GM23248 (cell line): ENCODE results near the gene MYO5B. TPM values are rescaled to one million over a fixed set of nuclear protein-coding genes. Genes with fewer than 3 reads are reported as not detected.
A peak's percentile ranks its signal among the peaks of the same experiment; 100 is the strongest.

ENCODE experiments used
- DNase-seq: peaks from one replicate; pipeline ENCODE4 v3.0.0-alpha.2; 2015
- H2AFZ ChIP-seq: fragments of 200-600 bp; sonication (generic); 2 replicates; pipeline ENCODE4 v1.6.1; 2016; ENCODE audit warnings: antibody characterized with exemption
- H3F3A ChIP-seq: fragments of 200-600 bp; sonication (generic); 2 replicates; pipeline ENCODE4 v1.6.1; 2016; ENCODE audit warnings: mild to moderate bottlenecking, antibody characterized with exemption, mixed run types; ENCODE audit not compliant: insufficient read depth
- H3K27ac ChIP-seq: fragments of 200-600 bp; sonication (generic); 2 replicates; pipeline ENCODE4 v1.5.1; 2016; ENCODE audit warnings: mild to moderate bottlenecking
- H3K27me3 ChIP-seq: fragments of 200-600 bp; sonication (generic); replicated peaks from 2 replicates; pipeline ENCODE4 v1.6.1; 2016; ENCODE audit warnings: mild to moderate bottlenecking; ENCODE audit not compliant: insufficient read depth
- H3K36me3 ChIP-seq: fragments of 200-600 bp; sonication (generic); 2 replicates; pipeline ENCODE4 v1.6.1; 2016; ENCODE audit warnings: low read depth, mild to moderate bottlenecking
- H3K4me1 ChIP-seq: fragments of 200-600 bp; sonication (generic); 2 replicates; pipeline ENCODE4 v1.6.1; 2016; ENCODE audit warnings: mild to moderate bottlenecking; ENCODE audit not compliant: insufficient read depth
- H3K4me2 ChIP-seq: fragments of 200-600 bp; sonication (generic); one replicate; pipeline ENCODE4 v1.6.1; 2016; ENCODE audit warnings: mild to moderate bottlenecking; ENCODE audit not compliant: unreplicated experiment
- H3K4me3 ChIP-seq: fragments of 200-600 bp; sonication (generic); 2 replicates; pipeline ENCODE4 v1.5.1; 2016; ENCODE audit warnings: mild to moderate bottlenecking
- H3K79me2 ChIP-seq: fragments of 200-600 bp; sonication (generic); 2 replicates; pipeline ENCODE4 v1.6.1; 2016; ENCODE audit warnings: mild to moderate bottlenecking; ENCODE audit not compliant: insufficient read depth
- H3K9ac ChIP-seq: fragments of 200-600 bp; sonication (generic); 2 replicates; pipeline ENCODE4 v1.6.1; 2016; ENCODE audit warnings: mild to moderate bottlenecking
- H3K9me2 ChIP-seq: fragments of 200-600 bp; sonication (generic); 2 replicates; pipeline ENCODE4 v1.6.1; 2016; ENCODE audit warnings: mixed run types, mild to moderate bottlenecking, moderate library complexity; ENCODE audit not compliant: insufficient read depth
- H3K9me3 ChIP-seq: fragments of 200-600 bp; sonication (generic); one replicate; pipeline ENCODE4 v1.6.1; 2017; ENCODE audit warnings: low read depth
- H4K20me1 ChIP-seq: fragments of 200-600 bp; sonication (generic); 2 replicates; pipeline ENCODE4 v1.6.0; 2016; ENCODE audit not compliant: insufficient read depth
- EZH2 ChIP-seq: fragments of 200-600 bp; sonication (generic); IDR thresholded peaks from 2 replicates; pipeline ENCODE4 v1.6.1; 2018; ENCODE audit warnings: antibody characterized with exemption, mild to moderate bottlenecking; ENCODE audit not compliant: insufficient read depth, poor library complexity, severe bottlenecking
- EZH2phosphoT487 ChIP-seq: fragments of 200-600 bp; sonication (generic); IDR thresholded peaks from 2 replicates; pipeline ENCODE4 v1.6.1; 2018; ENCODE audit warnings: antibody characterized with exemption, moderate library complexity, mild to moderate bottlenecking, low read depth; ENCODE audit not compliant: insufficient read depth
- WGBS, 2 experiments: methylation state at CpG; one replicate each; pipeline ENCODE4 v1.1.6; 2015 to 2017; ENCODE audit warnings: low lambda C conversion rate in 2 of 2, low coverage in 1 of 2; ENCODE audit errors: missing lambda C conversion rate in 2 of 2; 5-methylcytosine and 5-hydroxymethylcytosine counted together
- in situ Hi-C: fragments of 300-500 bp; cut with MboI; formaldehyde crosslinking; loops from 2 replicates; pipeline ENCODE4 v1.15.0; 2020
- polyA plus RNA-seq: library from polyadenylated mRNA; unstranded; fragments of >200 nt; fragmentation: Nextera tagmentation; extraction: Ambion mirVana; gene quantifications from 2 replicates; pipeline ENCODE4 v1.2.1, GENCODE V29; 2016
- total RNA-seq: library from RNA; depleted of rRNA; stranded (reverse); fragments of >200 nt; shearing (Covaris generic); gene quantifications from 2 replicates; pipeline ENCODE4 v1.2.3, GENCODE V29; 2014

MYO5B gene
- total and polyA plus RNA-seq, 2 experiments from 2014 or later: 0.03 TPM; not detected in 1

DNA sequence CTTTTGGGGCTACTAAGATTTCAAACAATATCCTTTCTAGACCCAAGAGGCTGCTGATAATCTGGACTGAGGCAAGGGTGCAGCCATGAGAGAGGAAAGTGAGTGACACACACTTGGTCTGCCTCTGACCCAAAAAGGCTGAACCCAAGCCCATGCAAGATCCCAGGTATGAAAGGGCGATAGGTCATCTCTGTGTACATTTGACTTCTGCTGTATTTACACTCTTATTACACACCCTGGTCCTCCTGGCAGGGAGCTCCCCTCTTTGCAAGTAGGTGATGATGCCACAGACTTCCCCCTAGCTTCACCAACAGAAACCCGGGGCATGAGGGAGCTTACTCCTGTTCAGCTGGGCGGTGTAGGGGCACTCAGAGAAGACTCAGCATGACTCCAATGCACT lies 319.8 kb downstream of the MYO5B start:
- Histone ChIP-seq H3F3A (no peaks in the 10 kb centered on the region), H3K27ac (no peak overlapping the region), H3K27me3 (peaks cover 16% of the 10 kb centered on the region), H3K9me2 (no peaks in the 10 kb centered on the region), H3K9me3 (no peaks in the 10 kb centered on the region), H3K4me2 (no peak overlapping the region), H4K20me1 (no peaks in the 10 kb centered on the region), H3K79me2 (no peaks in the 10 kb centered on the region), H3K9ac (no peak overlapping the region), H3K4me3 (no peak overlapping the region), H3K36me3 (no peaks in the 10 kb centered on the region), H2AFZ (no peak overlapping the region), H3K4me1 (no peaks in the 10 kb centered on the region)
- TF ChIP-seq EZH2phosphoT487 (no peak), EZH2 (no peak)
- WGBS, 2 experiments: 38 to 45% methylated on average over 3 of the region's 3 CpGs
- no peak for DNase-seq
- in situ Hi-C loops: no loop called here

DNA sequence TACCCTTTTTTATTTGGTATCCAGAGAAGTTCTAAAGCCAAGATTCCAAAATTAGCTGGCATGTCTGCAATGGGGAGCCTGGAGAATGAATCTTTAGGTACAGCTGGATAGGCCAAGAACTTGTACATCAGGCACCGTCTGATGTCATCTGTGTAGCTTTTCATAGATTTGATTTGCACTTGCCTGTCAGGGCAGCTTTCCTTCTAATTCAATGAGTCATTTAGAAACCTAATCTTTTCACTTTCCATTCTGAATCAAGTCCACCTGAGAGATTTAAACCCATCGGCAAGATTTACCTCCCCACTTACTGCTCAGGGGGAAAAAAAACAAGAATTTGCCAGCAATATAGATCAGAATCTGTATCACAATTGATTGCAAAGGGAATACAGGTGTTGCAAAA lies 320.7 kb downstream of the MYO5B start:
- H3K27me3 ChIP-seq: peaks cover 14% of the 10 kb centered on the region
- H3K4me3 ChIP-seq: no peak overlapping the region
- H2AFZ ChIP-seq: no peak overlapping the region
- TF ChIP-seq EZH2phosphoT487: no peak
- no peak for TF ChIP-seq EZH2
- no peaks in the 10 kb centered on the region for H3F3A ChIP-seq
- no peaks in the 10 kb centered on the region for H3K36me3 ChIP-seq
- no peak overlapping the region for H3K27ac ChIP-seq
- H3K9ac ChIP-seq: no peak overlapping the region
- H3K9me2 ChIP-seq: no peaks in the 10 kb centered on the region
- H3K9me3 ChIP-seq: no peaks in the 10 kb centered on the region
- in situ Hi-C loops: no loop called here
- H3K4me2 ChIP-seq: no peak overlapping the region
- DNase-seq: no peak
- H3K79me2 ChIP-seq: no peaks in the 10 kb centered on the region
- H4K20me1 ChIP-seq: no peaks in the 10 kb centered on the region
- H3K4me1 ChIP-seq: no peaks in the 10 kb centered on the region
- WGBS, 2 experiments: 90 to 93% methylated on average over 2 of the region's 2 CpGs

DNA sequence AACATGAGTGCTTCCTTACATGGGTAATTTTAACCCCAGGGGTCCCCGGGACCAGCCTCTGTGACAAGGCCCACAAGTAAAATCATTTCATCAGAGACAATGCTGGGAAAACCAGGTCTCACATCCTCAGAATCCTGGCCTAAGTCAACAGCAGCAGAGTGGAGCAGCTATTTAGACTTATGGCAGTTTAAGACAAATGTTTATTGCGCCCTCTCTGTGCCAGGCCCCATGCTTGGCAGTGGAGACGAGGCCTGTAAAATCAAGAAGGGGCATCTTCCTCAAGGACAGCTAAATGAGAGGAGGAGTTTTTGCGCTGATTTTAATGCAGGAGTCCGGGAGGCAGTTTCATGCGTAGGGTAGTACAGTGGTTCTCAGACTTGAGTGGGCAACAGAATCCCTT lies 325.6 kb downstream of the MYO5B start:
- no peak for DNase-seq
- no peaks in the 10 kb centered on the region for H3F3A ChIP-seq
- H3K4me1 ChIP-seq: no peaks in the 10 kb centered on the region
- TF ChIP-seq EZH2: no peak
- no peak for TF ChIP-seq EZH2phosphoT487
- peaks cover 10% of the 10 kb centered on the region; the same call in 1 of the 2 replicates for H3K27me3 ChIP-seq
- no peaks in the 10 kb centered on the region for H3K36me3 ChIP-seq
- no peak overlapping the region for H3K4me2 ChIP-seq
- H3K9ac ChIP-seq: no peak overlapping the region
- in situ Hi-C loops: loop anchor here (10.0 kb wide), 1 partner anchor 305 kb away; the partner anchor contains the start of gene LIPG
- no peaks in the 10 kb centered on the region for H3K9me2 ChIP-seq
- H3K9me3 ChIP-seq: no peaks in the 10 kb centered on the region
- WGBS, 2 experiments: 76 to 77% methylated on average over 6 of the region's 6 CpGs
- no peak overlapping the region for H3K4me3 ChIP-seq
- no peak overlapping the region for H2AFZ ChIP-seq
- H3K27ac ChIP-seq: no peak overlapping the region
- H4K20me1 ChIP-seq: no peaks in the 10 kb centered on the region
- no peaks in the 10 kb centered on the region for H3K79me2 ChIP-seq

DNA sequence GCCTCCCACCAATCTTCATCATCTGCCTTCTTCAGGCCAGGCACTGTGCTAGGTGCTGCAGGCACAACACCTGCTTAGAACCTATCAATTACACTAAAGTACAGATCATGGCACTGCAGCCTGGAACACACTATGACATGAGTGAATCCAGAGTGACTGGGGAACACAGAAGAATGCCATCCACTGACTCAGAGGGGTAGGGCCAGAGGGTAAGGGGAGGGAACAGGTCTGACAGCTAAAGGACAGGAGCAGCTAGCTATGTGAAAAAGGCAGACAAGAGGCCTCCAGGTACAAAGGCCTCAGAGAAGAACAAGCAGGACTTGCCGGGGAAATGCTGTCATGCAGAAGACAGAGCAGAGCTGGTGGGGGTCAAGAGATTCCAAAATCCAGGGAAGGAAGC lies 328.3 kb downstream of the MYO5B start:
- H3F3A ChIP-seq: no peaks in the 10 kb centered on the region
- no peak overlapping the region for H3K4me3 ChIP-seq
- DNase-seq: no peak
- no peak overlapping the region for H2AFZ ChIP-seq
- H3K27ac ChIP-seq: no peak overlapping the region
- in situ Hi-C loops: loop anchor here (10.0 kb wide), 1 partner anchor 302 kb away; the partner anchor contains the start of gene LIPG
- WGBS, 2 experiments: 77 to 85% methylated on average over 1 of the region's 1 CpG
- H3K9me3 ChIP-seq: no peaks in the 10 kb centered on the region
- no peak overlapping the region for H3K9ac ChIP-seq
- no peaks in the 10 kb centered on the region for H4K20me1 ChIP-seq
- no peaks in the 10 kb centered on the region for H3K36me3 ChIP-seq
- no peaks in the 10 kb centered on the region for H3K9me2 ChIP-seq
- no peaks in the 10 kb centered on the region for H3K79me2 ChIP-seq
- peaks cover 10% of the 10 kb centered on the region; the same call in 1 of the 2 replicates for H3K27me3 ChIP-seq
- TF ChIP-seq EZH2phosphoT487 (no peak), EZH2 (no peak)
- H3K4me1 ChIP-seq: no peaks in the 10 kb centered on the region
- no peak overlapping the region for H3K4me2 ChIP-seq

DNA sequence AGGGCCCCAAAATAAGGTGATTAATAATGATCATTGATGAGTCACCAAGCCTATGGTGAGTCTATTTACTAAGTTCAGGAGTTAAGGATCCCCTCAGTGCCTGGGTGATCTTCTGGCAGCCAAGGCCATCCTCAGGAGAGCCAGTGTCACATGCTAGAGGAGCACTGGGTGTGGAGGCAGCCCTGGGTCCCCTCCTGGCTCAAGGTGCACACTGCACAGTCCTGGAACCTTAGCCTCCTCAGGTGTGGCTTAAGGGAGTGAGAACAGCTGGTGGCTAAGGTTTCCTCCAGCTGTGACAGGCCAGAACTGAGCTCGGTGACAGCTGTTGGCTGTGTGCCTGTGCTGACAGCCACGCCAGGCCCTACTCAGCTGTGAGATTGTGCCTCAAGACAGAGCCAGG lies 329.5 kb downstream of the MYO5B start:
- peak; percentile 19 for DNase-seq
- no peak overlapping the region for H2AFZ ChIP-seq
- H3K9ac ChIP-seq: no peak overlapping the region
- H3K27ac ChIP-seq: no peak overlapping the region
- H3K79me2 ChIP-seq: no peaks in the 10 kb centered on the region
- no peaks in the 10 kb centered on the region for H3K9me2 ChIP-seq
- 25 to 27% methylated on average over 2 of the region's 2 CpGs for WGBS, 2 experiments
- no peaks in the 10 kb centered on the region; the same call in 1 of the 2 replicates for H3K27me3 ChIP-seq
- H3F3A ChIP-seq: no peaks in the 10 kb centered on the region
- no peak overlapping the region for H3K4me3 ChIP-seq
- H3K36me3 ChIP-seq: no peaks in the 10 kb centered on the region
- no peaks in the 10 kb centered on the region for H3K4me1 ChIP-seq
- H3K9me3 ChIP-seq: no peaks in the 10 kb centered on the region
- H3K4me2 ChIP-seq: no peak overlapping the region
- H4K20me1 ChIP-seq: no peaks in the 10 kb centered on the region
- TF ChIP-seq EZH2phosphoT487: no peak
- no peak for TF ChIP-seq EZH2
- in situ Hi-C loops: loop anchor here (10.0 kb wide), 1 partner anchor 301 kb away; the partner anchor contains the start of gene LIPG
